CD4-positive, alpha-beta T cell (primary cell): Measurements from ENCODE around the gene LANCL2. TPM values are rescaled to one million over a fixed set of nuclear protein-coding genes. Genes with fewer than 3 reads are reported as not detected.

ENCODE experiments used
- ATAC-seq: fragments of 200-7000 bp; cut with Tn5 transposase; one replicate; pipeline ENCODE4 v1.10.0; 2022; ENCODE audit warnings: mild to moderate bottlenecking; ENCODE audit not compliant: poor library complexity
- CTCF ChIA-PET: fragments of 350-600 bp; sonication (Branson Sonifier 250); formaldehyde crosslinking; loops from one replicate; lab custom pipeline; 2021; ENCODE audit warnings: antibody characterized with exemption, inconsistent platforms; lab: Charles Lee
- POLR2A ChIA-PET: fragments of 350-600 bp; sonication (Branson Sonifier 250); formaldehyde crosslinking; loops from one replicate; lab custom pipeline; 2021; ENCODE audit warnings: antibody characterized with exemption, inconsistent platforms; lab: Charles Lee
- DNase-seq, 14 experiments: peaks; one replicate each; pipeline ENCODE4 v3.0.0-alpha.2; 2013 to 2020; ENCODE audit warnings: mixed read lengths in 2 of 14
- H3K27ac ChIP-seq, 2 donors: one replicate each; pipeline versions ENCODE4 v1.5.1 to v1.7.0; 2013; ENCODE audit warnings: low read length in 2 of 2, low read depth in 1 of 2, mild to moderate bottlenecking in 1 of 2
- H3K27me3 ChIP-seq, 2 experiments: 1 replicate in 1 of 2; 2 replicates in 1 of 2; pipeline versions ENCODE4 v1.6.1 to v1.7.0; 2013; ENCODE audit warnings: low read length in 2 of 2, control low read depth in 1 of 2, mild to moderate bottlenecking in 1 of 2, moderate library complexity in 1 of 2; ENCODE audit not compliant: insufficient read depth in 2 of 2, control insufficient read depth in 1 of 2
- H3K36me3 ChIP-seq: one replicate; pipeline ENCODE4 v1.6.1; 2013; ENCODE audit warnings: low read length, control low read depth; ENCODE audit not compliant: insufficient read depth
- H3K4me1 ChIP-seq: one replicate; pipeline ENCODE4 v1.6.1; 2013; ENCODE audit warnings: low read length, control low read depth; ENCODE audit not compliant: insufficient read depth
- H3K4me3 ChIP-seq: one replicate; pipeline ENCODE4 v1.5.1; 2013; ENCODE audit warnings: mild to moderate bottlenecking, low read length, moderate library complexity
- H3K9me3 ChIP-seq, 2 experiments: 1 replicate in 1 of 2; 2 replicates in 1 of 2; pipeline versions ENCODE4 v1.6.1 to v1.7.0; 2013; ENCODE audit warnings: low read length in 2 of 2, mild to moderate bottlenecking in 2 of 2, control low read depth in 1 of 2, moderate library complexity in 1 of 2; ENCODE audit not compliant: control insufficient read depth in 1 of 2, insufficient read depth in 1 of 2
- H3K27ac Mint-ChIP-seq: one replicate; pipeline ENCODE4 v1.8.0; 2020; ENCODE audit warnings: mixed read lengths
- H3K27me3 Mint-ChIP-seq: one replicate; pipeline ENCODE4 v1.8.0; 2021; ENCODE audit warnings: mixed read lengths
- H3K36me3 Mint-ChIP-seq: one replicate; pipeline ENCODE4 v1.8.0; 2021; ENCODE audit warnings: low read depth, mixed read lengths
- H3K4me1 Mint-ChIP-seq: one replicate; pipeline ENCODE4 v1.8.0; 2021; ENCODE audit warnings: low read depth, mixed read lengths
- H3K4me3 Mint-ChIP-seq: one replicate; pipeline ENCODE4 v1.8.0; 2020; ENCODE audit warnings: mild to moderate bottlenecking, mixed read lengths
- H3K9me3 Mint-ChIP-seq: one replicate; pipeline ENCODE4 v1.8.0; 2020; ENCODE audit warnings: mixed read lengths
- CTCF ChIP-seq: fragments of 200-600 bp; IDR thresholded peaks from one replicate; pipeline ENCODE4 v1.8.0; 2022; ENCODE audit warnings: antibody characterized with exemption, mild to moderate bottlenecking
- intact Hi-C, 2 experiments: fragments of 100-400 bp; cut with DNase I in 1 of 2; cut with micrococcal nuclease in 1 of 2; formaldehyde crosslinking; loops; one replicate each; pipeline versions ENCODE4 v1.15.1 to v1.9.0; 2023 to 2025; cut with DNase I, micrococcal nuclease
- total RNA-seq, 174 experiments: library from RNA in 2 of 174; stranded (reverse) in 2 of 174; gene quantifications; one replicate each; pipeline ENCODE4 v1.2.3 and lab custom pipeline; 2021 to 2026

The LANCL2 gene
- total RNA-seq, 2 experiments from 2014 or later, result 7.1 to 9.0 TPM

- ATAC-seq (no peak), DNase-seq (no peak)
- Mint-ChIP-seq H3K27ac (no peak overlapping the region), H3K9me3 (no peaks in the 10 kb centered on the region), H3K36me3 (no peaks in the 10 kb centered on the region), H3K4me1 (no peaks in the 10 kb centered on the region), H3K4me3 (no peak overlapping the region), H3K27me3 (peaks cover under 1% of the 10 kb centered on the region)
- ChIA-PET CTCF (no interaction called here), POLR2A (no interaction called here)
- Histone ChIP-seq H3K4me1 (no peaks in the 10 kb centered on the region), H3K36me3 (no peaks in the 10 kb centered on the region), H3K4me3 (no peak overlapping the region), H3K27me3 (no peaks in the 10 kb centered on the region), H3K9me3 (no peaks in the 10 kb centered on the region), H3K27ac (no peak overlapping the region)
- TF ChIP-seq CTCF, result no peak
- intact Hi-C loops, result no loop called here
Measured at GRCh38 chr7:55326945-55327626, 38.1 kb upstream of the LANCL2 start.

GRCh38 chr7:55335151-55335550 lies 30.0 kb upstream of the LANCL2 start:
- ATAC-seq (no peak), DNase-seq (no peak)
- Histone ChIP-seq H3K36me3 (no peaks in the 10 kb centered on the region), H3K9me3 (no peaks in the 10 kb centered on the region), H3K27me3 (no peaks in the 10 kb centered on the region), H3K4me1 (no peaks in the 10 kb centered on the region), H3K27ac (no peak overlapping the region), H3K4me3 (no peak overlapping the region)
- Mint-ChIP-seq H3K4me3 (no peak overlapping the region), H3K4me1 (no peaks in the 10 kb centered on the region), H3K36me3 (no peaks in the 10 kb centered on the region), H3K27me3 (no peaks in the 10 kb centered on the region), H3K9me3 (no peaks in the 10 kb centered on the region), H3K27ac (no peak overlapping the region)
- intact Hi-C loops, result no loop called here
- TF ChIP-seq CTCF, result no peak
- CTCF ChIA-PET, result no interaction called here
- POLR2A ChIA-PET, result no interaction called here

GRCh38 chr7:55335786-55336185 lies 29.4 kb upstream of the LANCL2 start:
- H3K27me3 Mint-ChIP-seq, result no peaks in the 10 kb centered on the region
- no peaks in the 10 kb centered on the region for H3K4me1 ChIP-seq
- TF ChIP-seq CTCF, result no peak
- H3K36me3 ChIP-seq, result no peaks in the 10 kb centered on the region
- no peak overlapping the region for H3K4me3 ChIP-seq
- no peaks in the 10 kb centered on the region for H3K36me3 Mint-ChIP-seq
- no peaks in the 10 kb centered on the region for H3K9me3 Mint-ChIP-seq
- DNase-seq (no peak), ATAC-seq (no peak)
- ChIA-PET CTCF (no interaction called here), POLR2A (no interaction called here)
- H3K4me3 Mint-ChIP-seq, result no peak overlapping the region
- no peak overlapping the region for H3K27ac ChIP-seq
- intact Hi-C loops, result no loop called here
- H3K27ac Mint-ChIP-seq, result no peak overlapping the region
- H3K4me1 Mint-ChIP-seq, result no peaks in the 10 kb centered on the region
- H3K9me3 ChIP-seq, result no peaks in the 10 kb centered on the region
- no peaks in the 10 kb centered on the region for H3K27me3 ChIP-seq
